GM18909 (cell line): ENCODE data around the gene STAC3.

Experiments used
- ATAC-seq: cut with Tn5 transposase; IDR thresholded peaks from one replicate; pipeline ENCODE4 v1.9.1; 2021; ENCODE audit warnings: mild to moderate bottlenecking; ENCODE audit not compliant: unreplicated experiment, poor library complexity

STAC3 gene

DNA sequence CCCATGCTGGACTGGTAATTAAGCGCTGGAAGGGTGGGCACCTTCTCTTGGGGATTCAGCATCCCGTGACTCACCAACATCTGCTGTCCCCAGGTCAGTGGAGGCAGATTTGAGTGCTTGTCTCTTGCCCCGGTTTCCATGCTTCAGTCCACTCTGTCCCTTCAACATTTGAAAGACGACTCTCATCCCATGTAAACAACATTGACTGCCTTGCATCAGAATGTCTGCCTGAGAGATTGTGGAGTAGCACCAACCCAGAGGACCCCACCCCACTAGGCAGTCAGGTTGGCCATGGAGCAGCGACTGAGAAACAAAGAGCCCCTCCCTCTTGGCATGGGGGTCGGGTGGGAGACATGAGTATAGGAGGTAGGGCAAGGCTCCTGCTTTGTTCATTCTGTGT is 4.9 kb upstream of the STAC3 start:
- no peak for ATAC-seq

DNA sequence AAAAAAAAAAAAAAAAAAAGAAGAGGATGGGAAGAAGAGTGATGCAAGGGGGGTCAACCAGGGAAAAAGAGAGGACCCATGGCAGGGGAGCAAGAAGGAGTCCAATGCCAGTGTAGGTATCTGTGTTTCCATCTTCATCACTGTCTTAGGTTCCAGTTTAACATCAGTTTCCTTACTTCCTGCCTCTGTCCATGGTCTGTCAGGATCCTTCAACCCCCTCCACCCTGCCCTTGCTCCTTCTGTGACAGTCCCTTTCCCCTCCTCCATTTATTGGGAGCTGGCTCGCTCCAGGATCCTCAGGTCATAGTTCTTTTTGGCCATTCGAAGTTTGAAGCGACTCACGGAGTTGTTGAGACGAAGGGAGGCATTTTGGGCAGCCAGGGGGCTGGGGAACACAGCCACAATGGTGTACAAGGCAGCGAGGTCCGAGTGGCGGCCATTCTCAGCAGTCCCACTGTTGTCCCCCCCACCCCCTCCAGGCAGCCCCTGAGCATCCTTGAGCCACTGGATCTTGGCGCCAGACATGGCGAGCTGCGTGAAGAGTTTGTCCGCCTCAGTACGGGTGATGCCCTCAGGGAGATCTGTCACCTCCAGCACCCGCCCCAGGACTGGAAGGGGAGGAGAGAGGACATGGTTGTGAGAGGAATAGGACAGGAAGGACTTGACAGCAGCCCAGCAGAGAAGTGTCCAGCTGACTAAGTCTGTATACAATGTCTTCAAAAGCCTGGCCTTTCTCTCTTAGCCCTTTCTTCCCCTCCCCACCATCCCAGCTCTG is 3.7 kb upstream of the STAC3 start:
- no peak for ATAC-seq

DNA sequence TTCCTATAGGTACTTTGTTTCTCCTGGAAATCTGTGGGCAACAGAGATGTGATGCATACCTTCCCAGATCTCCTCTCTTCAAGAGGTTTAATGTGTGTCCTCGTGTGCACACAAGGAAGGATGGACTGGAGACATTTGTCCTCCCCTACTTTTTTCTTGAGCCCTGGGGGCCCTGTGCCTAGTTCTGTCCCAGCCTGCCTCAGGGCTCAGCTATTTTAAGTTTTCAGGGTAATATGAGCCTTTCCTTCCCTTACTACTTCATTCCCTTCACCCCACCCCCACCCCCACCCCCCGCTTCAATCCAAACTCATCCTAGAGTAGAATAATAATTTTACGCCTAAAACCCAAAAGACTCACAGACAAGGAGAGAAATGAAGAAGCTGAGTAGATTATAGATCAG is 446 bp downstream of the STAC3 start:
- ATAC-seq: no peak

DNA sequence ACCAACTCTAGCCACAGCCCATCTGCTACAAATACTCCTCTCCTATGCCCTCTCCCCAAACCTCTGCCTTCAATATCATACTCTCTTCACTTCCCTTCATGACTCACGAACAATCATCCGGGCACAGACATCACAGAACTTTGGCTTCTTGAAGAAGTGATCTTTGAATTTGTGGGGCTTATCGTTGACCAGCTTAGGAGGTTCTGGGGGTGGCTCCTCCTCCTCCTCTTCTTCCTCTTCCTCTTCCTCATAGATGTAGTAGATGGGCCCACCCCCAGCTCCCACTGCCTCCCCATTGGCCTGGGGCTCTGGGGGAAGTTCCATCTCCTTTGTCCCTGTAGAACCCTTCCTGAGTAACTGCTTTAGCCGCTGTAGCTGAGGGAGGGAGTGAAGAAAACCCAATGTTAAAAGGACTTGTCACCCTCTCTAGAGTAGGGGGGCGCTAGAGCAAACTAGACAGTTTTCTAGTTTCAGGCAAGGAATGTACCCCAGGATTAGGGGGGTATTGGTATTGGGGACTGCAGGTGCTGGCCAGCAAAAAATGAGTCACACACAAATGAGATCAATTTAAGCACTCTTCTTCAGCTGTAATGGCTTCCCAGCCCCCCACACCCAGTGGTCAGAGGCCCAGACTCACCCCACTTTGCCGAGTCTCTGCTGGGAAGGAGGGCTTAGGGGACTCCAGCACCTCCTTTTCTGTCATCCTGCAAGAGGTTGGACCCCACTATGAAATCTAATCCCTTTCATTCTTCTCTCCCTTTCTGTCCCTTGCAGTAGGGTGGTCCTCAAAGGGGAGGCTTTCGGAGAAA is 1.8 kb downstream of the STAC3 start:
- no peak for ATAC-seq

DNA sequence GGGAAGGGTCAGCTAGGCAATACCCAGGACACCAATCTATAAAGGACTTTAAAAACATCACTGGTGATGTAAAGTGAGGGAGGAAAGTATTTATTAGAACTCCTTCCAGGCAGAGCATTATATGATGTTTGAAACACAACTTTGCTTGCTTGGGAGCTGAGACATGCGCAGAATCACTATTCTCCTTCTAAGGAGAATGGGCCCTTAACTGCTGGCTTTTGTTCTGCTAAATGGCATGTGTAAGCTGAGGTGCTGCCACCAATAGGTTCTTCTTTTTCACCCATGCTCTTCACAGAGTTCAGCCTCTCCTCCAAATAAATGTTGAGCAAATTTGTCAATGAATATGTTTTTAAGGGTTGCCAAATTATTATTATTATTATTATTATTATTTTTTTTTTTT is 3.9 kb downstream of the STAC3 start:
- no peak for ATAC-seq

DNA sequence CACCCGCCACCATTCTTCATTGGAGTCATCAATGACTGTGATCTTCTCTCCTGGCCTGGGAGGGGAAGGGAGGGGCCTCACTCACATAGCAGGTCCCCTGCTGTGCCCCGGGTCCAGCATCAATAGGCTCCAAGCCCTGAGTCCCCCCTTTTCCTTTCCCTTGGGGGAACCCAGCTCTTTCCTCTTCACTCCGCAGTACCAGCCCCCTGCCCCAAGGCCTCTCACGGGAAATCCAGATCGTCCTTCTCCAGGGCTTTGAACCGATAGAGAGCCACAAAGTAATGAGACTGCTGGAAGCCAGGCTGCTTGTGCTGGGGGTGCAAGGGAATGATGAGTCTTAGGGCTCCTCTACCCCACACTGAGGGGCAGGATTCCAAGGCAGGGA is 6.7 kb downstream of the STAC3 start:
- no peak for ATAC-seq

DNA sequence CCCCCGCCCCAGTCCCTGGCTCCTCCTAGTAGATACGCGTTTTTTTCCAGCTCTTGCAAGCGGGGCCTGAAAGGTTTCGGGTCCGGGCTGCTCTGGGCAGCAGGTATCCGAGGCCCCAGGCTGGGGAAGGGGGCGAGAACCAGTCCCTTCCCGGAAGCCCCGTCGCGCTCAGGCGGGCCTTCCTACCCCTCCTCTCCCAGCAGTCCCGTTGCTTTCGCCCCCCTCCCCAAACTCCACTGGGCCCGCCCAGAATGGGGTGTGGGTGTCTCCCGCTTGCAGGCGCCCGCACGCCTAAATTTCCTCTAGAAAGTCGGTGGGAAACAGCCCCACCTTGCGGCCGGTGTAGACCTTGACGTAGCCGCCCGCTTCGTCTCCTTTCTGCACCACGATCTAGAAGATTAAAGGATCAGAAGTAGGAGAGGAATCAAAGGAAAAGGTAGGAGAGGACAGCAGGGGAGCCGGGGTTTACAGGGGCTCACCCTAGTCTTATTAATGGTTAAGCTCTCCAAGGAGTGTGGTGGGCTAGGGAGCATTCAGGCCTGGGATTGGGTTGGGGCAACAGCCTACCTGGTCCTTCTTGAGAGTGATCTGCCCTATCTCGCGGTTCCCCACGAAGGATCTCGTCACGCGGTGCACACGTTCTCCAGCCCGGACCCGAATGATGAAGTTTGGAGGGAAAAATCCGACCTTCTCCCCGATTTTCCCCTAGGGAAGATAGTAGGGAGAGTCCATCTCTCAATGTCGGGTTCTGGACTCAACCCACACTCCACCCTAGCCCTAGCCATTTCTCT is 7.3 kb downstream of the STAC3 start:
- ATAC-seq: no peak

DNA sequence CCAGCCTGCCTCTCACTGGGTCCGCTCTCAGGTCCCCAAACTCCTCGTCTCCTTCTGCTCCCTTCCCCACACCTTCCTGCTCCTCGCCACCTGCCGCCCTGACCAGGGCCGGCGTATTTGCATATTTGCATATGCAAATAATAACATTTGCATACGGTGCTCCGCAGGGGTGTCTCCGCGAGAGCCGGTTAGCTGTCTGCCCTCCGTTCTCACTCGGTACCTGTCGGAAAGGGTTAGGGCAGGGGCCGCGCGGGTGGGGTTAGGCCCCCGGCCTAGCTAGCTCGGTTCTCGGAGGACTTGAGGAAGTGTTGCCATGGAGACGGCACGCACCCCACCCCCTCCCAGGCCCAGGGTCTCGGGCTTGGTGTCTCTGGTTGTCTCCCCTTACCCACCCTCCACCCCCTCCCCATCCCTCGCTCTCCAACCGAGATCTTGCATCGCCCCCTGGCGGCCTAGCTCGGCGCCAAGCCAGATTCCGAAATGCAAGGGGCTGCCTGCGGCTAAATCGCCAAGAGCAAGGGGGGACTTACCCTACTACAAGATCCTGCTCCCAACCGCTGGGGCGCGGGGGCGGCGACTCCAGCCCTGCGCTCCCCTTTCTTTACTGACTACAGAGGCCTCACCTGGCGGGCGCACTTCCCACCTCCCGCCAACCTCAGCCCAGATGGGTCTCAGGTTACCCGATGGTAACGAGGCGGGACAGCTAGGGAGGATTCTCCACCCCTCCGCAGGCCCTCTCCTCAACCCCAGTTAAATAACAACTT is 8.1 kb downstream of the STAC3 start:
- ATAC-seq: peak; percentile 36

DNA sequence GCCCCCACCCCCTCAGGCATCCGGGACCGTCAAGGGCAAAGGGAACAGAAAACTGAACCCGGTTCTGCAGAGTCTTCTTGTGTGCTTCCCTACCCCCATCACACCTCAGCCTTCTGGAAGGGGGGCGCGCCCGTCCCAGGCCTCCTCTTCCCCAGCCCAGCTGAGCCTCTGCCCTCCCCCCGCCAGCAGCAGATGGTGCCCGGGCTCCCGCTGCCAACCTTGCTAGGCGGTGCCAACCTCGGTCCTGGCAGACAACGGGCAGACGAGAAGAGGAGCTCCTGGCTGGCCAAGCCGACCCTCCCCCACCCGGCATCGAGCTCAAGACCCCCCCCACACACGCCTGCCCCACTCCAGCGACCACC is 8.7 kb downstream of the STAC3 start:
- no peak for ATAC-seq

DNA sequence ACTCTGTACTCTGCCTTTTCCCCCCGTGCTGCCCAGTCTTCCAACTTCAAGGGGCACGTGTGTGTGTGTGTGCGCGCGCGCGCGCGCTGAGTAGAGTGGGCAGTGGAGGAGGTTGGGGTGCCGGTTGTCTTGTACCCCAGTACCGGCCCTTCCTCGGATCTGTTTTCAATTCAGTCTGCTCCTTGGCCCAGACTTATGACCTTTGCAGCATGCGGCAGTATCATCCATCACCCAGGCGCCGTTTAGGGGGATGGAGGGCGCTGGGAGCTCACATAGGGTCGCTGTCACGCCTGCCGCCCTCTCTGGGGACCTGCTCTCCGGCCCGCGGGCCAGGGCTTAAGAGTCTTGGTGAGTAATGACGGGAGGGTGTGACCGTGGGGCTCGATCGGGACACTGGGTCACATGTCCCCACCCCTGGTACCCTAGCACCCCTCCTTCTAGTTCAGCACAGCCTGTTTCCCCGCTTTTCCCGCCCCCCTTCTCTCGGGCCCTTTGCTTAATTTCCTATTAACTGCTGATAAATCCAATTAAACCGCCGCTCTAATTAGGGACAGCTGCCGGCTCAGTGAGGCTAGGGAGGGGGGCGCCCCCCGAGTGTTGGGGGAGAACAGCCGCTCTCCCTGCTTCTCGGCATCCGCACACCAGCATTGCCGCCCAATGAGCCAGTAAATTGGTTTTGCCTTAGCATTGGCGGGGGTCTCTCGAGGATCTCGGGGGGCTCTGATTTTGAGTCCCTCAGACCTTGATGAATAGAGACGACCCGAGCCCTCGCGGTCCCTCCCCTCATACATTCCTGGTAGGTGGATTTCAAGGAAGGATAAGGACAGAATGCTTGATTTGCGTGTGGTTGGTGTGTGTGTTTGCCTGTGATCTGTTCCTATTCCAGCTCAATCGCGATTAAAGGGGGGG is 9.3 kb downstream of the STAC3 start:
- ATAC-seq: no peak

DNA sequence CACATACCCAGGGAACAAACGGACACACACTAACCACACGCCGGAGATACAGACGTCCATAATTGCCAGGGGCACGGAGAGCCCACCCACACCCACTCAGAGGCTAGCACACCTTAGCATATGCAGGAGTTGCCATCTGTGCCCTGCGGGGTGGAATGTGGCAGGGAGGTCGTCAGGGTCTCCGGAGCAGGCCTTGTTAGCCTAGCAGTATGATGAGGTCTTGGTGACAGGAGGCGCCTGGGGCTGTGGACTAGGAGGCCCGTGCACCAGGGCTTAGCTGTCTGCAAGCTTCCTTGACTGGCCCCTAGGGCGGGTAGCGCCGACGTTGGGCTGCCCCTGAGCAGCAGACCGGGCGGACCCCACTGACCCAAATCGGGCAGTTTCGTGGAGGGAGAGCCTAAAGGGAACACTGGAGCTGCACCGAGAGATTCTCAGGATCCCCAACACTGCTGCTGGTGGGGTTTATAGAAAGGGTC is 10.0 kb downstream of the STAC3 start:
- ATAC-seq: no peak

DNA sequence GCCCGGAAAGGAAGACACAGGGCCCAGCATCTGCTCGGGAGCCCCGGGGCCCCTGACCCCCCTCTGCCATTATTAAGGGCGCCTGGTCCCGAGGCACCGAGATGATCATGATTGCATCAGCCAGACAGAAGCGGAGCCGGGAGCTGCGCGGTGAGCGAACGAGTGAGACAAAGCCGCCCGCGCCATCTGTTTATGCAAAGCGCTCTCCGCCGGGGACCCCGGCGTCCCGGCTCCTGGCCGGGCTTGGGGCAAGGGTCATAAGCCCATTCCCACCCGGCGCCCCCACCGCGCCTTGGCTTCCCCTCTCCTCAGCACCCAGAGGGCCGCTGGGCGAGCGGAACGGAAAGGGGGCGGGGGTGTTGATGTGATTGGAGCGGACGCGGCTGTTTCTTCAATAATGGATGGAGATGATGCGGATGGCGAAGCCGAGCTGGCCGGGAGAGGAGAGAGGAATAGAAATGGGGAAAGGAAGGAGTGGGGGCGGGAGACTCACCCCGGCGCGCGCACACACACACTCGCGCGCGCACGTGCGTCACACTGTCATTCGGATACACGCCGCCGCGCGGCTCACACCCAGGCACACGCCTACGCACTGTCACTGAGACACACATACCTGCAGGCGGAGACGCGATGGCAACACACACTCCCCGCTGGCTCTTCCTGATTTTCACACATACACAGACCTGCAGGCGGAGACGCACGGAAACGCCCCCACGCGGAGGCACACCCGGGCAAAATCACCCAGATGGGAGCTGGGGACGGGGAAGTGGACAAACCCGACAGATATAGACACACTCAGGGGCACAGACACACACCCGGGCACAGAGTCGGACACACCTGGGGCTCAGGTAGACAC is 10.7 kb downstream of the STAC3 start:
- no peak for ATAC-seq

DNA sequence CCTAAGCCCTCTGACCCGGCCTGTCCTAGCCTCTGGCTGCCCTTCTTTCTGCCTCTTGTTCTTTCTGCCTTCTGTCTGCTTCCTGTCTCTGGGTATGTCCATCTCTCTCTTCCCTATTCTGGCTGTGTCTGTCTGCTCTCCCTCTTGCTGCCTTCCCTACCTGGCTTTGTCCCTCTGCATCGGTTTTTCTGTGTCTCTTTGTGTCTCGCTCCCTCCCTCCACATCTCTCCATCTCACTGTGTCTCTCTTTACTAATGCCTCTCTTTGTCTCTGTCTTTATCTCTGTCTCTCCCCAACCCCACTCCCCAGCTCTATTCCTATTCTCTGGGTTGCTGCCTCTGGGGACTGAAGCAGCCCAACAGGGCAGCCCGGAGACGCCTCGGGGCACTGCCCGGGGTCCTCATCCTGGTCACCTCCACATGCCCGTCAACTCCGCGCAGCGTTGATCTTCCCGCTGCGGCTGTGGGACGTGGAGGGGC is 11.4 kb downstream of the STAC3 start:
- no peak for ATAC-seq

DNA sequence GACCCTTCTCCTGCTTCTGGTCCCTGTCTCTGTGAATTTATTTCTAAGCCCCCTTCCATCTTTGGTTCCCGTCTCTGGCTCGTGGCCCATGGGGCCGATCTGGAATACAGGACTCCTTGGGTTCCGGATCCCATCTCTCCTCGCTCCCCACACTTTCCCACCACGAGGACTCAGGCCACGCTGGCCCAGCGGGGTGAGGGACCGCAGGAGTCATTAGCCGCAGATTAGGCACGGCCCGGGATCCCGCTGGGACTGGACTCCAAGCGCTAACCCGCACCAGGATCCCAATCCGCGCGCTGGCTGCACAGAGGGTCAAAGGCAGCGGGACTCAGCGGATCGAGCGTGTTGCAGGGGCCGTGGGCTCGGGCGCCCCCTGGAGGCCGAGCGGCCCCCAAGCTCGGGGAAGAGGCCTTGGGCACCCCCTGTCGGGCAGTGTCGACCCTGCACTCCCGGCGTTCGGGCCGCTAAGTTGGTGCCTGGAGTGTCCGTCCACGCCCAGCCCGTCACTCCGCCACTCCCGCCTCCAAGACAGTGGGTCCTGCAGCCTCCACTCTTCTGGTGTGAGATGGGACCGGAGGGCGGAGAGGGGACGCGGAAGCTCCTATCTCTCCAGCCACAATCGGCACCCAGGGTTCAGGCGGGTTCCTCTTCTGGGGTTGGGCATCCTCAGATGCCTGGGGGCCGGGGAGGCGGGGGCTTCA is 12.0 kb downstream of the STAC3 start:
- ATAC-seq: peak; percentile 66

DNA sequence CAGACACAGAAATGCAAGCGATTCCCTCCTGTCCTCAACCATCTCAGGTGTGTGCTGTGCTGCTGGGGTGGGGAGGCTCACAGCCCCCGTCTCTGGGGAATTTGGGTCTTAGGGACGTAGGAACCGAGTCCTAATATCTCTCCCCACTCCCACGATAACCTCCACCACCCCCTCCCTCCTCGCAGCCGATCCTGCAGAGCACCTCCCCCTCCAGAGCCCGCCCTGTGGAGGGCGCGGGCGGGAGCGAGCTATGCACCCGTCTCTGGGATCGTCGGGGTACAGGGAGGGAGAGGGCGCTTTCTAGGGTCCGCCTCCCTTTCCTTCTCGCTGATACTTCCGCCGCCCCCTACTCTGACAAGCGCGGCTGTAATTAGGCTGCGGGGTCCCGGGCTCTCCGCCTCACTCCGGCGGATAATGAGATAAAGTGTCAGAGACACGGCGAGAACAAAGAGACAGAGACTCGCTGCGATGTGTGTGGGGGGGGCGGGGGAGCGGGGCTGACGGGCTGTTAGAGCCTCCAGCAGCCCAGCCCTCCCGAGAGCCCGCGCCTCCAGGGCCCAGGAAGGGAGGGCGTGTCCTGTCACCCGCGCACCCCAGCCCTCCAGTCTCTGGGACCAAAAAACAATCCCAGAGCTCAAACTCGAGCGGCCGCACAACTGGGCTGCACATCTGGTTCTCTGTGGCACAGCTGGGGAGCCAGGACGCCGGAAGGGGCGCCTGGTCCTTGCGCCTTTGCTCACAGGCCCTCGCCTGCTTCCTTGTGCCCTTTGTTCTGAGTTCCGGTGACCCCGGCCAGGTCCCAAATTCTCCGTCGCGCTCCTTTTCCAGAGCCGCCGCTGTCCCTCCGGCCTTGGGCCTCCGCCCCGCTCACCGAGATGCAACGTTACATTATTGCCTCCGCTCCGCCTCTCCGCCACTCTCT is 12.8 kb downstream of the STAC3 start:
- no peak for ATAC-seq

DNA sequence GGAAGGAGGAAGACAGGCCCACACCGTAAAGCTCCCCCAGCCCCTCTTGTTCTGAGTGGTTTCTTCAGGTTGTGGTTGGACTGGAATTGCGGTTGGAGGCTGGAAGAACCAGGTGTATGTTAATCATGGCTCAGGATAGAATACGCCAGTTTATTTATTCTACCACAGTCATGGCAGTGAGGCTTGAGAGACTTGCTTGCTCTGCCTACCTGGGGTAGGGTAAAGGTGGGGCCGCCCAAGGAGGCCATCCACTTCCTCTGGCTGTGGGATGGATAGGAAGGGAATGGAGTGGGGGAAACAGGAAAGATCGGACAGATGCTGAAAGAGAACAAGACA is 13.4 kb downstream of the STAC3 start:
- no peak for ATAC-seq
